ENCODE data around the gene PYM1.

PYM1 gene

GRCh38 chr12:55972042-55972441, 44.3 kb upstream of the PYM1 start:
- H3K36me3 ChIP-seq (replicated peaks), result no peaks in the 10 kb centered on the region
- in situ Hi-C loops (cut with HindIII; ENCODE audit: low pct_ligation_motif_present, low sequenced_read_pairs), result no loop called here
- no peaks in the 10 kb centered on the region for H3K27me3 ChIP-seq (replicated peaks)
- TF ChIP-seq, protein P1, sequence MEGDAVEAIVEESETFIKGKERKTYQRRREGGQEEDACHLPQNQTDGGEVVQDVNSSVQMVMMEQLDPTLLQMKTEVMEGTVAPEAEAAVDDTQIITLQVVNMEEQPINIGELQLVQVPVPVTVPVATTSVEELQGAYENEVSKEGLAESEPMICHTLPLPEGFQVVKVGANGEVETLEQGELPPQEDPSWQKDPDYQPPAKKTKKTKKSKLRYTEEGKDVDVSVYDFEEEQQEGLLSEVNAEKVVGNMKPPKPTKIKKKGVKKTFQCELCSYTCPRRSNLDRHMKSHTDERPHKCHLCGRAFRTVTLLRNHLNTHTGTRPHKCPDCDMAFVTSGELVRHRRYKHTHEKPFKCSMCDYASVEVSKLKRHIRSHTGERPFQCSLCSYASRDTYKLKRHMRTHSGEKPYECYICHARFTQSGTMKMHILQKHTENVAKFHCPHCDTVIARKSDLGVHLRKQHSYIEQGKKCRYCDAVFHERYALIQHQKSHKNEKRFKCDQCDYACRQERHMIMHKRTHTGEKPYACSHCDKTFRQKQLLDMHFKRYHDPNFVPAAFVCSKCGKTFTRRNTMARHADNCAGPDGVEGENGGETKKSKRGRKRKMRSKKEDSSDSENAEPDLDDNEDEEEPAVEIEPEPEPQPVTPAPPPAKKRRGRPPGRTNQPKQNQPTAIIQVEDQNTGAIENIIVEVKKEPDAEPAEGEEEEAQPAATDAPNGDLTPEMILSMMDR (IDR thresholded peaks at IDR 0.05; ENCODE audit: low read depth, low read length, missing control alignments), result no peak
- H3K4me3 ChIP-seq (ENCODE audit: low read depth, low read length), result no peak overlapping the region
- peak overlapping the region; percentile 92 for H3K27ac ChIP-seq
- peak; percentile 46 for DNase-seq

GRCh38 chr12:55970775-55971174, 43.1 kb upstream of the PYM1 start:
- Histone ChIP-seq H3K27ac (peak overlapping the region; percentile 92), H3K27me3 (replicated peaks) (no peaks in the 10 kb centered on the region), H3K4me3 (ENCODE audit: low read depth, low read length) (no peak overlapping the region), H3K36me3 (replicated peaks) (no peaks in the 10 kb centered on the region)
- TF ChIP-seq, protein P1 (IDR thresholded peaks at IDR 0.05; ENCODE audit: low read depth, low read length, missing control alignments), result no peak
- in situ Hi-C loops (cut with HindIII; ENCODE audit: low pct_ligation_motif_present, low sequenced_read_pairs), result no loop called here
- peak; percentile 28 for DNase-seq

DNA sequence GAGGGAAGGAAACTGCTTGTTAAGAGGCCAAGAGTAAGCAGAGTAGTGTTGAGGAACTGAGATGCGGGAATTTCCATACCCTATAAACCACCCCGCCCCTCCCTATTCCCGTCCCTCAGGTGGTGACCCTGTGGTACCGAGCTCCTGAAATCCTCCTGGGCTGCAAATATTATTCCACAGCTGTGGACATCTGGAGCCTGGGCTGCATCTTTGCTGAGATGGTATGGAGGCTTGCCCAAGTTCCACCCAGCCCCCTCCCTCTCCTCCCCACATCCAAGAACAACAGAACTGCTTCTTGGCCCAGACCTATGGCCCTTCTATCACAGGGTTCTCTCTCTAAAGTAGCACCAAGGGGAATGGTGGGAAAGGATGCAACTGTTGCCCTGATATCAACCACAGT, 41.7 kb upstream of the PYM1 start:
- TF ChIP-seq, protein P1 (IDR thresholded peaks at IDR 0.05; ENCODE audit: low read depth, low read length, missing control alignments), result no peak
- Histone ChIP-seq H3K27me3 (replicated peaks) (no peaks in the 10 kb centered on the region), H3K27ac (no peak overlapping the region), H3K4me3 (ENCODE audit: low read depth, low read length) (no peak overlapping the region), H3K36me3 (replicated peaks) (no peaks in the 10 kb centered on the region)
- DNase-seq, result no peak
- in situ Hi-C loops (cut with HindIII; ENCODE audit: low pct_ligation_motif_present, low sequenced_read_pairs), result no loop called here

GRCh38 chr12:55966408-55967281, 39.0 kb upstream of the PYM1 start, which contains the start of gene CDK2:
Gene CDK2, plus strand, starts transcription at chr12:55966830. Its CDS starts 179 bp downstream, at chr12:55967009.
- in situ Hi-C loops (cut with HindIII; ENCODE audit: low pct_ligation_motif_present, low sequenced_read_pairs), result no loop called here
- no peaks in the 10 kb centered on the region for H3K36me3 ChIP-seq (replicated peaks)
- no peaks in the 10 kb centered on the region for H3K27me3 ChIP-seq (replicated peaks)
- H3K27ac ChIP-seq, result peak within 1 kb of the TSS; percentile 68
- DNase-seq, result peak; percentile 74
- TF ChIP-seq, protein P1 (IDR thresholded peaks at IDR 0.05; ENCODE audit: low read depth, low read length, missing control alignments), result no peak
- peak within 1 kb of the TSS; percentile 84 for H3K4me3 ChIP-seq (ENCODE audit: low read depth, low read length)

DNA sequence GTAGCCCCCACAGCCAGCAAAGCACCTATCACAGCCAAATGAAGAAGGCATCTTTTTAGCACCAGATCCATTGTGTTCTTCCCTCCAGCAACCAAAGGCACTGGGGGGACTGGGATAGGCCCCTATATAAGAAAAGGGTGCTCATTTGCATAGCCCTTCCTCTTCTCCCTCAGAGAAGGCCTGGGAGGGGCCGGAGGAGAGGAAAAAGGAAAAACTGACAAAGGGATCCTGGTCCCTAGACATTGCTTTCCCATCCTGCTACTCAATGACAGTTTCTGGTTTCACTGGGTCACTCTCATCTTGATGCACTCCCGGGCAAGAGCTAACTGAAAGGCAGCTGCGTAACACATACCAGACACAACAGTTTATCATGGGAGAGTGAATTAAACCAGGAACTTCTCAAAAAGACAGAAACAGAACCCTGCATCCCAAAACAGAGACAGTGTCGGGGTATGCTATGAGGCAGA, 38.3 kb upstream of the PYM1 start, which contains the start of gene PMEL:
PMEL (minus strand) TSS at position 102 of the 467 bp plus-strand sequence; CDS start at position 71, 31 bp downstream.
- TF ChIP-seq, protein P1 (IDR thresholded peaks at IDR 0.05; ENCODE audit: low read depth, low read length, missing control alignments), result no peak
- Histone ChIP-seq H3K4me3 (ENCODE audit: low read depth, low read length) (peak within 1 kb of the TSS; percentile 84), H3K27ac (peak within 1 kb of the TSS; percentile 68), H3K36me3 (replicated peaks) (no peaks in the 10 kb centered on the region), H3K27me3 (replicated peaks) (no peaks in the 10 kb centered on the region)
- DNase-seq, result no peak
- in situ Hi-C loops (cut with HindIII; ENCODE audit: low pct_ligation_motif_present, low sequenced_read_pairs), result no loop called here

Data from brain microvascular endothelial cell (primary cell).